Fibroblast of skin of left biceps (primary cell): ENCODE results near the gene PCDHGB5.
"Not testable (repeated sequence)": the region's sequence is repeated elsewhere in the genome, so short reads cannot be mapped to it uniquely, and the experiment has no call there.

Experiments used
- DNase-seq, 2 experiments: peaks; one replicate each; pipeline ENCODE4 v3.0.0-alpha.2; 2013; ENCODE audit warnings: low read depth in 2 of 2

The PCDHGB5 gene

DNA sequence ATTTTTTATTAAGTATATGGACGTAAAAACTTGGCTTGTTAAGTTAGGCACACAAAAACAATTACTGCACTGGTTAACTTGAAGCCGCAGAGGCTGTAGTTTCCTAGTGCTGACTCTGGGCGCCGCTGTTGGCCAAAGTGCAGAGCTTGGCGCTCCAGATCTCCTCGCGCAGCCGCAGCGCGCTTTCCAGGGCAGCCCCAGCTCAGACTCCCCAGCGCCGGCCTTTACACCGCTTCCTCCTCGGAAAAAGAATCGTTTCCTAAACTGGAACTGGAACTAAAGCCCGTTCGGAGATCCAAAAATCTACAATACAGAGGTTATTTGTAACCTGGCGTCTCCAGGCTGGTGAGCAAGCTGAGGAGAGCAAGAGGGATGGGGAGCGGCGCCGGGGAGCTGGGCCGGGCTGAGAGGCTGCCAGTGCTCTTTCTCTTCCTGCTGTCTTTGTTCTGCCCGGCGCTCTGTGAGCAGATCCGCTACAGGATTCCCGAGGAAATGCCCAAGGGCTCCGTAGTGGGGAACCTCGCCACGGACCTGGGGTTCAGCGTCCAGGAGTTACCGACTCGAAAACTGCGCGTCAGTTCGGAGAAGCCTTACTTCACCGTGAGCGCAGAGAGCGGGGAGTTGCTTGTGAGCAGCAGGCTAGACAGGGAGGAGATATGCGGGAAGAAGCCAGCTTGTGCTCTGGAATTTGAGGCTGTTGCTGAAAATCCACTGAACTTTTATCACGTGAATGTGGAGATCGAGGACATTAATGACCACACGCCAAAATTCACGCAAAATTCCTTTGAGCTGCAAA lies at the start of gene PCDHGB5:
PCDHGB5 (plus strand) TSS at position 192 of the 796 bp plus-strand sequence; CDS start at position 373, 181 bp downstream.
- DNase-seq, result not testable (repeated sequence)

DNA sequence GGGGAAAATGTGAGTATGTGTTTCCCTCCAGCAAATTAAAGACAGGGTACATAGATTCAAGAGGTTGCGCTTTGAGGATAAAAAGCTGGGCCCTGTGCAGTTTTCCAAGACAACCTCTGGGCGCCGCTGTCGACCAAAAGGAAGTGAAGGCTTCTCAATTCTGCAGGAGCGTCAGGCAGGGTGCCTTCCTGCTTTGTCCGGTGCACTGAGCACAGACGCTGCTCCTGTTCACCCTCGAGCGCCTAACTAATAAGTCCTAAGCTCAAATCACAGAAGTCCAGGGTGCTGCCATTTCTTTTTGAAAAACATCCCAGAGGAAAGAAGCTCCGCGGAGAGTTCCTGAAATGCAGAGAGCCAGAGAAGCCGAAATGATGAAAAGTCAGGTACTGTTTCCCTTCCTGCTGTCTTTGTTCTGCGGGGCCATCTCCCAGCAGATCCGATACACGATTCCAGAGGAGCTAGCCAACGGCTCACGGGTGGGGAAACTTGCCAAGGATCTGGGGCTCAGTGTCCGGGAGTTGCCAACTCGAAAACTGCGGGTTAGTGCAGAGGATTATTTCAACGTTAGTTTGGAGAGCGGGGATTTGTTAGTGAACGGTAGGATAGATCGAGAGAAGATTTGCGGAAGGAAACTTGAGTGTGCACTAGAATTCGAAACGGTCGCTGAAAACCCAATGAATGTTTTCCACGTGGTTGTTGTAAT lies 47.7 kb upstream of the PCDHGB5 start, which contains the start of gene PCDHGB1:
PCDHGB1 (plus strand) TSS at position 183 of the 703 bp plus-strand sequence; CDS start at position 345, 162 bp downstream.
- no peak for DNase-seq

DNA sequence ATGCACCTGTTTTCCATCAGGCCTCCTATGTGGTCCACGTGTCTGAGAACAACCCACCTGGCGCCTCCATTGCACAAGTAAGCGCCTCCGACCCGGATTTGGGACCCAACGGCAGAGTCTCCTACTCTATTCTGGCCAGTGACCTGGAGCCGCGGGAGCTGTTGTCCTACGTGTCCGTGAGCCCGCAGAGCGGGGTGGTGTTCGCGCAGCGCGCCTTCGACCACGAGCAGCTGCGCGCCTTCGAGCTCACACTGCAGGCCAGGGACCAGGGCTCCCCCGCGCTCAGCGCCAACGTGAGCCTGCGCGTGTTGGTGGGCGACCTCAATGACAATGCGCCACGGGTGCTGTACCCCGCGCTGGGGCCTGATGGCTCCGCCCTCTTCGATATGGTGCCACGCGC lies 46.2 kb upstream of the PCDHGB5 start:
- no peak for DNase-seq

DNA sequence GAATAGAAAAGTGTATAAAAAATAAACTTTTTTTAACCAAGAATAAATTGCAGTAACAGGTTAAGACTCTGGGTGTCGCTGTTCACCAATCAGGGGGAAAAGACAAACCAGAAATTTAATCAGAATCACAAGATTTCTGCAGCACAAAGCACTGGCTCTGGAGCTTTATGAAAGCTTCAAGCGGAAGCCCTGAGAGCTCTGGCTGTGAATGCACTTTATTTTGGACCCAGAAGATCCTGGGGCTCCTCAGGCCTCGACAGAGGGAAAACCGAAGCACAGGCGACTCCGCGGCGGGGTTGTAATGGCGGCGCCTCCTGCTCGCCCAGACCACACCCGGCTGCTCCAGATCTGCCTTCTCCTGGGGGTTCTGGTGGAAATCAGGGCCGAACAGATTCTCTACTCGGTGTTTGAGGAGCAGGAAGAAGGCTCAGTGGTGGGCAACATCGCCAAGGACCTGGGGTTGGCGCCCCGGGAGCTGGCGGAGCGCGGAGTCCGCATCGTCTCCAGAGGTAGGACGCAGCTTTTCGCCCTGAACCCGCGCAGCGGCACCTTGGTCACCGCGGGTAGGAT lies 42.8 kb upstream of the PCDHGB5 start, which contains the start of gene PCDHGA4:
PCDHGA4 (plus strand) TSS at position 122 of the 570 bp plus-strand sequence; CDS start at position 209, 87 bp downstream.
- DNase-seq, result no peak

GRCh38 chr5:141355641-141356040 lies 42.1 kb upstream of the PCDHGB5 start:
- DNase-seq, result no peak

- no peak for DNase-seq
Observed at GRCh38 chr5:141356133-141356532, 41.6 kb upstream of the PCDHGB5 start.

DNA sequence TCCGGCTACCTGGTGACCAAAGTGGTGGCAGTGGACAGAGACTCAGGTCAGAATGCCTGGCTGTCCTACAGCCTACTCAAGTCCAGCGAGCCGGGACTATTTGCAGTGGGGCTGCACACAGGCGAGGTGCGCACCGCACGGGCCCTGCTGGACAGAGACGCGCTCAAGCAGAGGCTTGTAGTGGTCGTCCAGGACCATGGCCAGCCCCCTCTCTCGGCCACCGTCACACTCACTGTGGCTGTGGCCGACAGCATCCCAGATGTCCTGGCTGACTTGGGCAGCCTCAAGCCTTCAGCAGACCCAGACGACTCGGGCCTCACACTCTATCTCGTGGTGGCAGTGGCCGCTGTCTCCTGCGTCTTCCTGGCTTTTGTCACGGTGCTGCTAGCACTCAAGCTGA lies 40.8 kb upstream of the PCDHGB5 start:
- no peak for DNase-seq

- no peak for DNase-seq
Observed at GRCh38 chr5:141359790-141360426, 37.8 kb upstream of the PCDHGB5 start, which contains the start of gene PCDHGB2. TSS of gene PCDHGB2 (plus strand) at chr5:141359994. CDS start at chr5:141360136, 142 bp downstream.

GRCh38 chr5:141360685-141361084 lies 37.1 kb upstream of the PCDHGB5 start:
- DNase-seq, result no peak

DNA sequence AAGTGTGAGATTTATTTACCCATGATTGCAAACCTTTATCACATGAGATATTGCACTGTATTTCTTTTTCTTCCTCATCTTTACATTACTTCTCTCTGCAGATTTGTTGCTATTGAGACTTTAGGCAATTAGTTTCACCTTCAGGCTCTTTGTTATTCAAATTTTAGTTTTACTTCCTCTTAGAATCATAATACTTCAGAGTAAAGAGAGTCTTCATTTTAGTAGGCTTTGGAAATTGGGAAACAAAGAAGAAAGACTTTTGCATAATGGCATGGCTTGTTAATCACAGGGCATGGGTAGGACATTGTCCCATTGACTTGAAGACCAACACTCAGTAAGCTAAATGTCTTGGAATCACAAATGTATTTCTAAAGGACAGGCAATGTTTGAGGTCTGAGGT lies 35.0 kb upstream of the PCDHGB5 start:
- no peak for DNase-seq

- DNase-seq, result no peak
Observed at GRCh38 chr5:141363952-141364660, 33.6 kb upstream of the PCDHGB5 start, which contains the start of gene PCDHGA5. TSS of gene PCDHGA5 (plus strand) at chr5:141364162. CDS start at chr5:141364331, 169 bp downstream.

DNA sequence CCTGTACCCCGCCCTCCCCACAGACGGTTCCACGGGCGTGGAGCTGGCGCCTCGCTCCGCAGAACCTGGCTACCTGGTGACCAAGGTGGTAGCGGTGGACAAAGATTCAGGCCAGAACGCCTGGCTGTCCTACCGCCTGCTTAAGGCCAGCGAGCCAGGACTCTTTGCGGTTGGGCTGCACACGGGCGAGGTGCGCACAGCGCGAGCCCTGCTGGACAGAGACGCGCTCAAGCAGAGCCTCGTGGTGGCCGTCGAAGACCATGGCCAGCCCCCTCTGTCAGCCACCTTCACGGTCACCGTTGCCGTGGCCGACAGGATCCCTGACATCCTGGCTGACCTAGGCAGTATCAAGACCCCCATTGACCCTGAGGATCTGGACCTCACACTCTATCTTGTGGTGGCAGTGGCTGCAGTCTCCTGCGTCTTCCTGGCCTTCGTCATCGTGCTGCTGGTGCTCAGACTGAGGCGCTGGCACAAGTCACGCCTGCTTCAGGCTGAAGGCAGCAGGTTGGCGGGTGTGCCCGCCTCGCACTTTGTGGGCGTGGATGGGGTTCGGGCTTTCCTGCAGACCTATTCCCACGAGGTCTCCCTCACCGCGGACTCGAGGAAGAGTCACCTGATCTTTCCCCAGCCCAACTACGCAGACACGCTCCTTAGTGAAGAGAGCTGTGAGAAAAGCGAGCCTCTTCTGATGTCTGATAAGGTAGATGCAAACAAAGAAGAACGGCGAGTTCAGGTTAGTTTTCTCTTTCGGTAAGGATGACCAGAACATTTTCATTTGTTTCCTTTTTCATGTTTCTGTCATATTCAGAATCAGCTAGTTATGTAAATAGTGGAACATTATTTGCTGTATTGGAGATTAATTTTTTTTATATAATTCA lies 31.5 kb upstream of the PCDHGB5 start:
- no peak for DNase-seq

DNA sequence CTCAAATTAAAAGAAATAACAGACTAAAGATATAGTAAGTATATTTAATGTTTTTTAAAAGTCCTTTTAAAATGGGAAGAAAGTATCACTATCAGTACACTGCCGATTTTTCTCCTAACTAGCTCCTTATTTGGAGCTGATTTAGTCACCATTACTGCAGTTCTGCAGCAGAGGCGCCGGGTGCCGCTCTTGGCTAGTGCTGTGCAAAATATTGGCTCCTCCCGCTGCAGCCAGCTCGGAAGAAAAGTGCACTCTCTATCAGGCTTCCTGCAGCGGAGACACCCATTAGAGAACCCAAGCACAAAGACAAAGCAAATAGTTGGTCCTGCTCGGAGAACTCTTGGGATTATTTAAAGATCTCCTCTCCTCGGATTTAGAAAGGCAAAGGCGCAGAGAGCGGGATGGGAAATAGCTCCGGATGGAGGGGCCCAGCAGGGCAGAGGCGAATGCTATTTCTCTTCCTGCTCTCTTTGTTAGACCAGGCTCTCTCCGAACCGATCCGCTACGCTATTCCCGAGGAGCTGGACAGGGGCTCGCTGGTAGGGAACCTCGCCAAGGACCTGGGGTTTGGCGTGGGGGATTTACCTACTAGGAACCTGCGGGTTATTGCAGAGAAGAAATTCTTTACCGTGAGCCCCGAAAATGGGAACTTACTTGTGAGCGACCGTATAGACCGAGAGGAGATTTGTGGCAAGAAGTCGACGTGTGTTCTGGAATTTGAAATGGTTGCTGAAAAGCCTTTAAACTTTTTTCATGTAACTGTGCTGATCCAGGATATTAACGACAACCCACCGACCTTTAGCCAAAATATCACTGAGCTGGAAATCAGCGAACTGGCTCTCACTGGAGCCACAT lies 27.5 kb upstream of the PCDHGB5 start, which contains the start of gene PCDHGB3:
PCDHGB3 (plus strand) TSS at position 249 of the 855 bp plus-strand sequence; CDS start at position 402, 153 bp downstream.
- DNase-seq, result no peak

DNA sequence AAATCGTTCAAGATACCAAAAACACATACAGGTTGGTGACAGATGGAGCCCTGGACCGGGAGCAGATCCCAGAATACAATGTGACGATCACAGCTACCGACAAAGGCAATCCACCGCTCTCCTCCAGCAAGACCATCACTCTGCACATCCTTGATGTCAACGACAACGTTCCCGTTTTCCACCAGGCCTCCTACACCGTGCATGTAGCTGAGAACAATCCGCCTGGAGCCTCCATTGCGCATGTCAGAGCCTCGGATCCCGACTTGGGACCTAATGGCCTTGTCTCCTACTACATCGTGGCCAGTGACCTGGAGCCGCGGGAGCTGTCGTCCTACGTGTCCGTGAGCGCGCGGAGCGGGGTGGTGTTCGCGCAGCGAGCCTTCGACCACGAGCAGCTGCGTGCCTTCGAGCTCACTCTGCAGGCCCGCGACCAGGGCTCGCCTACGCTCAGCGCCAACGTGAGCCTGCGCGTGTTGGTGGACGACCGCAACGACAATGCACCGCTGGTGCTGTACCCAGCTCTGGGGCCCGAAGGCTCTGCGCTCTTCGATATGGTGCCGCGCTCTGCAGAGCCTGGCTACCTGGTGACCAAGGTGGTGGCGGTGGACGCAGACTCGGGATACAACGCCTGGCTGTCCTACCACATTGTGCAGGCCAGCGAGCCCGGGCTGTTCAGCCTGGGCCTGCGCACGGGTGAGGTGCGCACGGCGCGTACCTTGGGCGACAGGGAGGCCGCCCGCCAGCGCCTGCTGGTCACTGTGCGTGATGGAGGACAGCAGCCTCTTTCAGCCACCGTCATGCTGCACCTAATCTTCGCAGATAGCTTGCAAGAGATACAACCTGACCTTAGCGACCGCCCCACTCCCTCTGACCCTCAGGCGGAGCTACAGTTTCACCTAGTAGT lies 25.9 kb upstream of the PCDHGB5 start:
- DNase-seq, result no peak

DNA sequence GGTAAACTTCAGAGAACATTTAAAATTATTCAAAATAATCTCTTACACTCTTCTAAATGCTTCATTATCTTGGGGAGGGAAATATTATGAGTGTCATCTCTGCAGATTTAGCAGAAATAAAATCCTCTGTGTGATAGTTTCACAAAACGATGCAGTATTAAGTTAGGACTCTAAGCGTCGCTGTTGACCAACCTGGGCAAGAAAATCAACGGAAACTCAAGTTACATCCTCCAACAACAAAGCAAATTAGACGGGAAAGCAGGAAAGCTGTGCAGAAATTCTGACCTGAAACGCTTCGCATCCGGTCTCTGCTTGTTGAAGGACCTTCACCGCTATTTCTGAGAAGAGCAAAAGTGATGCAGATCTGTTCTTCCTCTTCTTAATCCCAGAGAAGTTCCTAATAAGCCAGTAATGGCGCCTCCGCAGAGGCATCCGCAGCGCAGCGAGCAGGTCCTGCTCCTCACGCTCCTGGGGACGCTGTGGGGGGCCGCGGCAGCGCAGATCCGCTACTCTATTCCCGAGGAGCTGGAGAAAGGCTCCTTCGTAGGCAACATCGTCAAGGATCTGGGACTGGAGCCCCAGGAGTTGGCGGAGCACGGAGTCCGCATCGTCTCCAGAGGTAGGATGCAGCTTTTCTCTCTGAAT lies 24.0 kb upstream of the PCDHGB5 start, which contains the start of gene PCDHGA6:
PCDHGA6 (plus strand) TSS at position 219 of the 645 bp plus-strand sequence; CDS start at position 412, 193 bp downstream.
- DNase-seq, result no peak

DNA sequence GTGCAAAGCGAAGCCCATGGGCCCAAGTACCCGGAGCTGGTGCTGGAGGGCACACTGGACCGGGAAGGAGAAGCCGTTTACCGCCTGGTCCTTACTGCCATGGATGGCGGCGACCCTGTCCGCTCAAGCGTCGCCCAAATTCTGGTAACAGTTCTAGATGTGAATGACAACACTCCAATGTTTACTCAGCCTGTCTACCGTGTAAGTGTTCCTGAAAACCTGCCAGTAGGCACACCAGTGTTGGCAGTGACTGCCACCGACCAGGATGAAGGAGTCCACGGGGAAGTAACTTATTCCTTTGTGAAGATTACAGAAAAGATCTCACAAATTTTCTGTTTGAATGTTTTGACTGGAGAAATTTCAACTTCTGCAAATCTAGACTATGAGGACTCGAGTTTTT lies 23.1 kb upstream of the PCDHGB5 start:
- DNase-seq, result no peak
